ENCODE measurements around the gene LST1. TPM values are rescaled to one million over a fixed set of nuclear protein-coding genes. Genes with fewer than 3 reads are reported as not detected.
A peak's percentile ranks its signal among the peaks of the same experiment; 100 is the strongest.

LST1 gene
- total RNA-seq, 1 donor from 2014 or later: 68.1 TPM

DNA sequence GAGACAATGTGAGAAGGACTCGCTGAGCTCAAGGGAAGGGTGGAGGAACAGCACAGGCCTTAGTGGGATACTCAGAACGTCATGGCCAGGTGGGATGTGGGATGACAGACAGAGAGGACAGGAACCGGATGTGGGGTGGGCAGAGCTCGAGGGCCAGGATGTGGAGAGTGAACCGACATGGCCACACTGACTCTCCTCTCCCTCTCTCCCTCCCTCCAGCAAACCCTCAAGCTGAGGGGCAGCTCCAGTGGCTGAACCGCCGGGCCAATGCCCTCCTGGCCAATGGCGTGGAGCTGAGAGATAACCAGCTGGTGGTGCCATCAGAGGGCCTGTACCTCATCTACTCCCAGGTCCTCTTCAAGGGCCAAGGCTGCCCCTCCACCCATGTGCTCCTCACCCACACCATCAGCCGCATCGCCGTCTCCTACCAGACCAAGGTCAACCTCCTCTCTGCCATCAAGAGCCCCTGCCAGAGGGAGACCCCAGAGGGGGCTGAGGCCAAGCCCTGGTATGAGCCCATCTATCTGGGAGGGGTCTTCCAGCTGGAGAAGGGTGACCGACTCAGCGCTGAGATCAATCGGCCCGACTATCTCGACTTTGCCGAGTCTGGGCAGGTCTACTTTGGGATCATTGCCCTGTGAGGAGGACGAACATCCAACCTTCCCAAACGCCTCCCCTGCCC, 9.0 kb upstream of the LST1 start:
- no peaks in the 10 kb centered on the region for H3K27me3 ChIP-seq
- peak overlapping the region; percentile 48 for H3K4me3 ChIP-seq
- peaks cover 7% of the 10 kb centered on the region for H3K4me1 ChIP-seq
- TF ChIP-seq CTCF (IDR thresholded peaks at IDR 0.05): no peak
- ATAC-seq: no peak
- DNase-seq: no peak
- intact Hi-C loops (cut with DNase I): no loop called here
- no peaks in the 10 kb centered on the region for H3K9me3 ChIP-seq
- H3K27ac ChIP-seq: no peak overlapping the region
- no peaks in the 10 kb centered on the region for H3K36me3 ChIP-seq

DNA sequence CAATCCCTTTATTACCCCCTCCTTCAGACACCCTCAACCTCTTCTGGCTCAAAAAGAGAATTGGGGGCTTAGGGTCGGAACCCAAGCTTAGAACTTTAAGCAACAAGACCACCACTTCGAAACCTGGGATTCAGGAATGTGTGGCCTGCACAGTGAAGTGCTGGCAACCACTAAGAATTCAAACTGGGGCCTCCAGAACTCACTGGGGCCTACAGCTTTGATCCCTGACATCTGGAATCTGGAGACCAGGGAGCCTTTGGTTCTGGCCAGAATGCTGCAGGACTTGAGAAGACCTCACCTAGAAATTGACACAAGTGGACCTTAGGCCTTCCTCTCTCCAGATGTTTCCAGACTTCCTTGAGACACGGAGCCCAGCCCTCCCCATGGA, 8.5 kb upstream of the LST1 start:
- intact Hi-C loops (cut with DNase I): no loop called here
- H3K4me3 ChIP-seq: no peak overlapping the region
- H3K9me3 ChIP-seq: no peaks in the 10 kb centered on the region
- no peaks in the 10 kb centered on the region for H3K27me3 ChIP-seq
- H3K36me3 ChIP-seq: no peaks in the 10 kb centered on the region
- H3K4me1 ChIP-seq: peaks cover 7% of the 10 kb centered on the region
- H3K27ac ChIP-seq: no peak overlapping the region
- ATAC-seq (no peak), DNase-seq (no peak)
- TF ChIP-seq CTCF (IDR thresholded peaks at IDR 0.05): no peak

DNA sequence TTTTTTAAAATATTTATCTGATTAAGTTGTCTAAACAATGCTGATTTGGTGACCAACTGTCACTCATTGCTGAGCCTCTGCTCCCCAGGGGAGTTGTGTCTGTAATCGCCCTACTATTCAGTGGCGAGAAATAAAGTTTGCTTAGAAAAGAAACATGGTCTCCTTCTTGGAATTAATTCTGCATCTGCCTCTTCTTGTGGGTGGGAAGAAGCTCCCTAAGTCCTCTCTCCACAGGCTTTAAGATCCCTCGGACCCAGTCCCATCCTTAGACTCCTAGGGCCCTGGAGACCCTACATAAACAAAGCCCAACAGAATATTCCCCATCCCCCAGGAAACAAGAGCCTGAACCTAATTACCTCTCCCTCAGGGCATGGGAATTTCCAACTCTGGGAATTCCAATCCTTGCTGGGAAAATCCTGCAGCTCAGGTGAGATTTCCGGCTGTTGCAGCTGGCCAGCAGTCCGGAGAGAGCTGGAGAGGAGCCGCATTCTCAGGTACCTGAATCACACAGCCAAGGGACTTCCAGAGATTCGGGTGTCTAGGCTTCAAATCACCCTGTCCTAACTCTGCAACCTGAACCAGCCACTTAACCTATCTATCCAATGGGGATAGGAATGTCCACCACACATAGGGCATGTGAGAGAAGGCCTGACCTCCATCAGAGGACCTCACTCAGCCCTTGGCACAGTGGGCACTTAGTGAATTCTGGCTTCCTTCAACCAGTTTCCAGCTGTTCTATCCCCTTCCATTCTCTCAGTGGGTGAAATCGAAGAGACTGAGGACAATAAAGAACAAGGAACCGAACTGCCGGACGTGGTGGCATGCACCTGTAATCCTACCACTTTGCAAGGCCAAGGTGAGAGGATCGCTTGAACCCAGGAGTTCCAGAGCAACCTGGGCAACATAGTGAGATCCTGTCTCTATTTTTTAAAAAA, 7.6 kb upstream of the LST1 start:
- no peak overlapping the region for H3K27ac ChIP-seq
- ATAC-seq (no peak), DNase-seq (no peak)
- H3K4me1 ChIP-seq: peaks cover 7% of the 10 kb centered on the region
- intact Hi-C loops (cut with DNase I): no loop called here
- H3K9me3 ChIP-seq: no peaks in the 10 kb centered on the region
- no peaks in the 10 kb centered on the region for H3K36me3 ChIP-seq
- H3K27me3 ChIP-seq: no peaks in the 10 kb centered on the region
- no peak overlapping the region for H3K4me3 ChIP-seq
- TF ChIP-seq CTCF (IDR thresholded peaks at IDR 0.05): no peak

GRCh38 chr6:31579119-31579505, 7.0 kb upstream of the LST1 start:
- peaks cover 7% of the 10 kb centered on the region for H3K4me1 ChIP-seq
- no peak overlapping the region for H3K27ac ChIP-seq
- H3K36me3 ChIP-seq: no peaks in the 10 kb centered on the region
- no peak for TF ChIP-seq CTCF (IDR thresholded peaks at IDR 0.05)
- ATAC-seq (no peak), DNase-seq (no peak)
- no peaks in the 10 kb centered on the region for H3K9me3 ChIP-seq
- intact Hi-C loops (cut with DNase I): no loop called here
- H3K27me3 ChIP-seq: no peaks in the 10 kb centered on the region
- no peak overlapping the region for H3K4me3 ChIP-seq

DNA sequence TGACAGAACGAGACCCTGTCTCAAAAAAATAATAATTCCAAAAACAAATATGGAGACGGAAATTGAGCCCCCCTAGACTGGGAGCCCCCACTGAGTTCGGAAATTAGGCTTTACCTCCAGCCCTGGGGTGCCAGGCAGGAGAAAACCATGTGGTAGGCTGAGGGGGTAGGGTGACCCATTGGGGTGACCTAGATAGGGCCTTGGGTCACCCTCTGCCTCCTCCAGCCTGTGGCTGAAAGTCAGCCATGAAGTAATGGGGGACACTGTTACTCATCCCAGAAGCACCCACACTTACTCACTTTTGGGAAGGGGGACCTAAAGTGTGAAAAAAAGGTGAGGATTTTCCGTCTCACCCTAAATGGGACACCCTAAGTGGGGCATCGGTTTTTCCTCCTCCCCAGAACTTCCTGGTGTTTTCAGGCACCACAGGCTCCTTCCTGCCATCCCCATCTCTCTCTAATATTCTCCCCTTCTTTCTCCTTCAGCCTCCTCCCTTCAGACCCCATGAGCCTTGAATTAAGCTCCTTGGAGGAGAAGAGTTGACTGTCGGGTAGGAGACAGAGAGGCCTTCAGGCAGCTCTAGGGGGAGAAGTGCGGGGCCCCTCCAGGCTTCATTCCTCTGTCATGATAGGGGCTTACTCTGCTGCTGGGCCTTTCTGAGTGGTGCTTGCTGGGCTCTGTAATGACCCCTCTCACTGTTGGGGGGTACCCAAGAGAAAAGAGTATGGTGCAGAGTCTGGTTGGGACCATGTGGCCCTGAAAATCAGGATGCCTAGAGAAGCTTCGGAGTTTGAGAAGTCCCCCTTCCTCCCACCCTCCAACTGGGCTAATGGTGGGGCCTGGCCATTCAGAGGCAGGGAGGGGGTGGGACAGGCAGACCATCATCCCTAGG, 6.3 kb upstream of the LST1 start:
- no peak for DNase-seq
- Histone ChIP-seq H3K9me3 (no peaks in the 10 kb centered on the region), H3K27me3 (no peaks in the 10 kb centered on the region), H3K36me3 (no peaks in the 10 kb centered on the region), H3K4me3 (peak overlapping the region; percentile 73), H3K27ac (peak overlapping the region; percentile 17), H3K4me1 (peaks cover 7% of the 10 kb centered on the region)
- no peak for TF ChIP-seq CTCF (IDR thresholded peaks at IDR 0.05)
- no peak for ATAC-seq
- intact Hi-C loops (cut with DNase I): no loop called here

All from upper lobe of right lung (tissue), 1 donor.